ENCODE results near the gene DOCK11. TPM values are rescaled to one million over a fixed set of nuclear protein-coding genes. Genes with fewer than 3 reads are reported as not detected.

Gene DOCK11
- total and polyA plus RNA-seq, 3 experiments from 2014 or later, result 37.8 to 50.1 (median 49.4) TPM

- peaks cover 70 to 93% (median 92%) of the 10 kb centered on the region in 3 donors for H3K4me1 Mint-ChIP-seq
- Histone ChIP-seq H3K4me3 (ENCODE audit: low read length) (no peak overlapping the region), H3K4me1 (ENCODE audit: insufficient read depth, low read length) (peaks cover 88% of the 10 kb centered on the region), H3K27ac (ENCODE audit: low read depth, low read length) (no peak overlapping the region), H3K9me3 (ENCODE audit: low read length) (no peaks in the 10 kb centered on the region), H3K27me3 (ENCODE audit: insufficient read depth, low read length, poor library complexity, severe bottlenecking) (no peaks in the 10 kb centered on the region), H3K36me3 (ENCODE audit: insufficient read depth, low read length) (no peaks in the 10 kb centered on the region)
- H3K36me3 Mint-ChIP-seq, result peaks cover 0 to 6% (median 0%) of the 10 kb centered on the region in 3 donors
- peak overlapping the region in 7 of 8 donors; percentile 75 to 96 (median 94) for H3K27ac Mint-ChIP-seq
- ChIA-PET POLR2A (interaction anchor here (2.8 kb wide), 1 partner anchor 28 kb away, joined by 24 read pairs; the partner anchor contains the start of gene DOCK11), CTCF (no interaction called here)
- peak overlapping the region in 4 of 7 donors; percentile 59 to 75 (median 73) for H3K4me3 Mint-ChIP-seq
- peaks cover 0 to 2% of the 10 kb centered on the region in 2 donors for H3K27me3 Mint-ChIP-seq
- no peaks in the 10 kb centered on the region for H3K9me3 Mint-ChIP-seq
- DNase-seq, result no peak
These were observed 28.7 kb downstream of the DOCK11 start for GRCh38 chrX:118524344-118524743.

- peaks cover 0 to 6% (median 0%) of the 10 kb centered on the region in 3 donors for H3K36me3 Mint-ChIP-seq
- ChIA-PET POLR2A (no interaction called here), CTCF (no interaction called here)
- Histone ChIP-seq H3K9me3 (ENCODE audit: low read length) (no peaks in the 10 kb centered on the region), H3K27ac (ENCODE audit: low read depth, low read length) (no peak overlapping the region), H3K4me3 (ENCODE audit: low read length) (no peak overlapping the region), H3K27me3 (ENCODE audit: insufficient read depth, low read length, poor library complexity, severe bottlenecking) (no peaks in the 10 kb centered on the region), H3K36me3 (ENCODE audit: insufficient read depth, low read length) (no peaks in the 10 kb centered on the region), H3K4me1 (ENCODE audit: insufficient read depth, low read length) (peaks cover 89% of the 10 kb centered on the region)
- H3K27ac Mint-ChIP-seq, result peak overlapping the region; percentile 5 to 93 (median 70)
- H3K4me3 Mint-ChIP-seq, result peak overlapping the region in 1 of 7 donors; percentile 23
- H3K27me3 Mint-ChIP-seq, result peaks cover 0 to 2% of the 10 kb centered on the region in 2 donors
- H3K9me3 Mint-ChIP-seq, result no peaks in the 10 kb centered on the region
- no peak for DNase-seq
- H3K4me1 Mint-ChIP-seq, result peaks cover 68 to 93% (median 92%) of the 10 kb centered on the region in 3 donors
These were observed 29.6 kb downstream of the DOCK11 start for GRCh38 chrX:118525174-118525730.

- H3K36me3 Mint-ChIP-seq, result peaks cover 0 to 4% (median 0%) of the 10 kb centered on the region in 3 donors
- H3K9me3 Mint-ChIP-seq, result no peaks in the 10 kb centered on the region
- peaks cover 69 to 93% (median 92%) of the 10 kb centered on the region in 3 donors for H3K4me1 Mint-ChIP-seq
- peak overlapping the region; percentile 68 to 95 (median 88) for H3K27ac Mint-ChIP-seq
- H3K4me3 Mint-ChIP-seq, result peak overlapping the region in 3 of 7 donors; percentile 23 to 41 (median 32)
- H3K36me3 ChIP-seq (ENCODE audit: insufficient read depth, low read length), result no peaks in the 10 kb centered on the region
- H3K4me1 ChIP-seq (ENCODE audit: insufficient read depth, low read length), result peaks cover 89% of the 10 kb centered on the region
- POLR2A ChIA-PET, result interaction anchor here (0.6 kb wide), 1 partner anchor 28 kb away, joined by 3 read pairs; no protein-coding TSS in a partner anchor
- no peaks in the 10 kb centered on the region for H3K27me3 ChIP-seq (ENCODE audit: insufficient read depth, low read length, poor library complexity, severe bottlenecking)
- H3K27ac ChIP-seq (ENCODE audit: low read depth, low read length), result no peak overlapping the region
- H3K9me3 ChIP-seq (ENCODE audit: low read length), result no peaks in the 10 kb centered on the region
- H3K4me3 ChIP-seq (ENCODE audit: low read length), result no peak overlapping the region
- H3K27me3 Mint-ChIP-seq, result peaks cover 0 to 4% of the 10 kb centered on the region in 2 donors
- CTCF ChIA-PET, result interaction anchor here (0.9 kb wide), 1 partner anchor 30 kb away, joined by 3 read pairs; no protein-coding TSS in a partner anchor
- no peak for DNase-seq
These were observed 30.5 kb downstream of the DOCK11 start for GRCh38 chrX:118526149-118526548.

GRCh38 chrX:118528071-118528737 lies 32.6 kb downstream of the DOCK11 start:
- H3K27ac ChIP-seq (ENCODE audit: low read depth, low read length), result peak overlapping the region; percentile 82
- Mint-ChIP-seq H3K4me3 (peak overlapping the region; percentile 83 to 95 (median 87)), H3K27ac (peak overlapping the region; percentile 89 to 99 (median 96)), H3K27me3 (peaks cover 0 to 4% of the 10 kb centered on the region in 2 donors), H3K9me3 (no peaks in the 10 kb centered on the region), H3K36me3 (peaks cover 0 to 4% (median 0%) of the 10 kb centered on the region in 3 donors), H3K4me1 (peaks cover 60 to 85% (median 84%) of the 10 kb centered on the region in 3 donors)
- H3K27me3 ChIP-seq (ENCODE audit: insufficient read depth, low read length, poor library complexity, severe bottlenecking), result no peaks in the 10 kb centered on the region
- DNase-seq, result peak; percentile 36 to 71 (median 63)
- POLR2A ChIA-PET, result interaction anchor here (1.4 to 2.8 kb wide), 2 partner anchors 25 to 32 kb away, joined by 4 to 33 read pairs; partner anchors contain the start of gene DOCK11
- no peaks in the 10 kb centered on the region for H3K36me3 ChIP-seq (ENCODE audit: insufficient read depth, low read length)
- CTCF ChIA-PET, result interaction anchor here (0.5 to 2.0 kb wide), 4 partner anchors 29 to 78 kb away, joined by 3 to 9 read pairs (median 6); partner anchors contain the start of gene DOCK11
- peaks cover 78% of the 10 kb centered on the region for H3K4me1 ChIP-seq (ENCODE audit: insufficient read depth, low read length)
- H3K4me3 ChIP-seq (ENCODE audit: low read length), result peak overlapping the region; percentile 78
- no peaks in the 10 kb centered on the region for H3K9me3 ChIP-seq (ENCODE audit: low read length)

GRCh38 chrX:118530219-118530911 lies 34.8 kb downstream of the DOCK11 start:
- H3K27ac ChIP-seq (ENCODE audit: low read depth, low read length), result no peak overlapping the region
- CTCF ChIA-PET, result interaction anchor here (3.8 kb wide), 1 partner anchor 34 kb away, joined by 15 read pairs; the partner anchor contains the start of gene DOCK11
- H3K4me1 ChIP-seq (ENCODE audit: insufficient read depth, low read length), result peaks cover 67% of the 10 kb centered on the region
- H3K4me3 ChIP-seq (ENCODE audit: low read length), result no peak overlapping the region
- POLR2A ChIA-PET, result interaction anchor here (2.5 kb wide), 1 partner anchor 34 kb away, joined by 26 read pairs; the partner anchor contains the start of gene DOCK11
- no peak for DNase-seq
- Mint-ChIP-seq H3K9me3 (no peaks in the 10 kb centered on the region), H3K4me1 (peaks cover 57 to 87% (median 86%) of the 10 kb centered on the region in 3 donors), H3K27ac (peak overlapping the region; percentile 62 to 99 (median 95)), H3K36me3 (peaks cover 0 to 5% (median 0%) of the 10 kb centered on the region in 3 donors), H3K4me3 (peak overlapping the region; percentile 12 to 95 (median 60)), H3K27me3 (peaks cover 0 to 4% of the 10 kb centered on the region in 2 donors)
- H3K36me3 ChIP-seq (ENCODE audit: insufficient read depth, low read length), result no peaks in the 10 kb centered on the region
- H3K9me3 ChIP-seq (ENCODE audit: low read length), result no peaks in the 10 kb centered on the region
- no peaks in the 10 kb centered on the region for H3K27me3 ChIP-seq (ENCODE audit: insufficient read depth, low read length, poor library complexity, severe bottlenecking)

GRCh38 chrX:118534716-118535493 lies 39.3 kb downstream of the DOCK11 start:
- no peak overlapping the region for H3K27ac ChIP-seq (ENCODE audit: low read depth, low read length)
- Mint-ChIP-seq H3K4me1 (peaks cover 57 to 86% (median 76%) of the 10 kb centered on the region in 3 donors), H3K36me3 (peaks cover 0 to 1% (median 0%) of the 10 kb centered on the region in 3 donors), H3K4me3 (no peak overlapping the region), H3K27ac (peak overlapping the region in 6 of 8 donors; percentile 32 to 79 (median 67)), H3K9me3 (no peaks in the 10 kb centered on the region), H3K27me3 (peaks cover 0 to 2% of the 10 kb centered on the region in 2 donors)
- POLR2A ChIA-PET, result interaction anchor here (1.7 kb wide), 1 partner anchor 38 kb away, joined by 9 read pairs; no protein-coding TSS in a partner anchor
- no peak for DNase-seq
- no peaks in the 10 kb centered on the region for H3K27me3 ChIP-seq (ENCODE audit: insufficient read depth, low read length, poor library complexity, severe bottlenecking)
- no peaks in the 10 kb centered on the region for H3K9me3 ChIP-seq (ENCODE audit: low read length)
- H3K4me3 ChIP-seq (ENCODE audit: low read length), result no peak overlapping the region
- H3K36me3 ChIP-seq (ENCODE audit: insufficient read depth, low read length), result no peaks in the 10 kb centered on the region
- H3K4me1 ChIP-seq (ENCODE audit: insufficient read depth, low read length), result peaks cover 62% of the 10 kb centered on the region
- CTCF ChIA-PET, result interaction anchor here (0.6 to 1.6 kb wide), 5 partner anchors 16 to 66 kb away, joined by 3 to 4 read pairs (median 3); no protein-coding TSS in a partner anchor

- no peak overlapping the region for H3K27ac ChIP-seq (ENCODE audit: low read depth, low read length)
- no peak for DNase-seq
- H3K4me3 Mint-ChIP-seq, result peak overlapping the region; percentile 11 to 61 (median 46)
- H3K36me3 ChIP-seq (ENCODE audit: insufficient read depth, low read length), result no peaks in the 10 kb centered on the region
- H3K9me3 ChIP-seq (ENCODE audit: low read length), result no peaks in the 10 kb centered on the region
- H3K4me1 Mint-ChIP-seq, result peaks cover 49 to 83% (median 68%) of the 10 kb centered on the region in 3 donors
- H3K4me3 ChIP-seq (ENCODE audit: low read length), result no peak overlapping the region
- ChIA-PET CTCF (interaction anchor here (1.0 to 1.3 kb wide), 2 partner anchors 19 to 43 kb away, joined by 3 read pairs; no protein-coding TSS in a partner anchor), POLR2A (interaction anchor here (0.5 to 0.6 kb wide), 2 partner anchors 31 to 111 kb away, joined by 3 to 4 read pairs; no protein-coding TSS in a partner anchor)
- peak overlapping the region; percentile 20 to 87 (median 76) for H3K27ac Mint-ChIP-seq
- H3K27me3 ChIP-seq (ENCODE audit: insufficient read depth, low read length, poor library complexity, severe bottlenecking), result no peaks in the 10 kb centered on the region
- H3K27me3 Mint-ChIP-seq, result no peaks in the 10 kb centered on the region
- peaks cover 49% of the 10 kb centered on the region for H3K4me1 ChIP-seq (ENCODE audit: insufficient read depth, low read length)
- no peaks in the 10 kb centered on the region for H3K9me3 Mint-ChIP-seq
- H3K36me3 Mint-ChIP-seq, result peaks cover 0 to 1% (median 0%) of the 10 kb centered on the region in 3 donors
These were observed 40.6 kb downstream of the DOCK11 start for GRCh38 chrX:118536204-118536603.

Data from CD8-positive, alpha-beta memory T cell (primary cell).